GM12874 (cell line): ENCODE data around the gene PDZD2.

Experiments
- TF ChIP-seq, protein P1 (sequence below): IDR thresholded peaks from 2 replicates; pipeline ENCODE4 v1.5.1; 2011; ENCODE audit warnings: low read depth, mild to moderate bottlenecking, control low read depth, low read length, moderate library complexity; ENCODE audit not compliant: insufficient read depth

Gene PDZD2

DNA sequence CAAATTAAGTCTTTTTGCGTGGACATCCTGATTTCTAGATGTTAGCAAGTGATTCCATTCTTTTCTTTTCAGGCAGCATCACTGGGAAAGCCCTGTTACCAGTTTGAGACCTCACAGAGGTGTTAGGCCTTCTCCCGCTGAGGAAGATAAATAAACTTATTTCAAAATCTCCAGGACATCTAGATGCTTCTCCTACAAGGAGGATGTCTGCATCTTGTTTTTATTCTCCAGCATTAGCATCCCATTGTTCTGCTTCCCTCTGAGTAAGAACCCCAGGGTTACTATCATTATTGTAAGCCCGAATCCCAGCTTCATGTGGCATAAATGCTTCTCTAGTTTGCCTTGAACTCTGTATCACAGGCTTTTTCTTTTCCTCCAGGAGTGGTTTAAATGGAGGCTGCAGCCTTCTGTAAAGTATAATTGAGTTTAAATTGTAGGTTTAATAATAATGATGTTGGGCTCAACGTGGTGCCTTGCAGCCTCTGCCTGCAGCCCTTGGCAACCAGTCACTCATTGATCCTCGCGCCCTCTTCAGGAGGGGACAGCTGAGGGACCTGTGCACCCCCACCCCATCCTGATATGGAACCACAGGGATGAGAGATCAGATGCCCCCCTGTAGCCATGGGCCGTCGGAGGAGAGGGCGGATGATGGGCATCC lies 114.9 kb downstream of the PDZD2 start:
- TF ChIP-seq, protein P1, sequence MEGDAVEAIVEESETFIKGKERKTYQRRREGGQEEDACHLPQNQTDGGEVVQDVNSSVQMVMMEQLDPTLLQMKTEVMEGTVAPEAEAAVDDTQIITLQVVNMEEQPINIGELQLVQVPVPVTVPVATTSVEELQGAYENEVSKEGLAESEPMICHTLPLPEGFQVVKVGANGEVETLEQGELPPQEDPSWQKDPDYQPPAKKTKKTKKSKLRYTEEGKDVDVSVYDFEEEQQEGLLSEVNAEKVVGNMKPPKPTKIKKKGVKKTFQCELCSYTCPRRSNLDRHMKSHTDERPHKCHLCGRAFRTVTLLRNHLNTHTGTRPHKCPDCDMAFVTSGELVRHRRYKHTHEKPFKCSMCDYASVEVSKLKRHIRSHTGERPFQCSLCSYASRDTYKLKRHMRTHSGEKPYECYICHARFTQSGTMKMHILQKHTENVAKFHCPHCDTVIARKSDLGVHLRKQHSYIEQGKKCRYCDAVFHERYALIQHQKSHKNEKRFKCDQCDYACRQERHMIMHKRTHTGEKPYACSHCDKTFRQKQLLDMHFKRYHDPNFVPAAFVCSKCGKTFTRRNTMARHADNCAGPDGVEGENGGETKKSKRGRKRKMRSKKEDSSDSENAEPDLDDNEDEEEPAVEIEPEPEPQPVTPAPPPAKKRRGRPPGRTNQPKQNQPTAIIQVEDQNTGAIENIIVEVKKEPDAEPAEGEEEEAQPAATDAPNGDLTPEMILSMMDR, result no peak

DNA sequence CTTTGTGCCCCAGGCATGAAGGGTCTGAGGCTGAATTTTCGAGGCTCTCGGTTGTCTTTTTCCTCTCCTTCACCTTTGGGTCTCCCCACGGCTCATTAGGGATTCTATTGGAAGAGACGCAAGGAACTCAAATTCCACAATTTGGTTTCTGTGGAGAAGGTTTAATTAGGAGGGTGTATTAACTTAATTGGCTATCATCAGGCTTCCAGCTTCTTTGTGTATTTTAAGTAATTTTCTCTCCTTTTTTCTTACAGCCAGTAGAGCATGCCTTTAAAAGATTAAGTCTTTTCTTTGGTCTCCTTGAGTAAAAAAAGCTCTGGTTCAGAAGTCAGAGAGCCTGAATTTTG lies 115.4 kb downstream of the PDZD2 start:
- TF ChIP-seq, protein P1, result no peak

DNA sequence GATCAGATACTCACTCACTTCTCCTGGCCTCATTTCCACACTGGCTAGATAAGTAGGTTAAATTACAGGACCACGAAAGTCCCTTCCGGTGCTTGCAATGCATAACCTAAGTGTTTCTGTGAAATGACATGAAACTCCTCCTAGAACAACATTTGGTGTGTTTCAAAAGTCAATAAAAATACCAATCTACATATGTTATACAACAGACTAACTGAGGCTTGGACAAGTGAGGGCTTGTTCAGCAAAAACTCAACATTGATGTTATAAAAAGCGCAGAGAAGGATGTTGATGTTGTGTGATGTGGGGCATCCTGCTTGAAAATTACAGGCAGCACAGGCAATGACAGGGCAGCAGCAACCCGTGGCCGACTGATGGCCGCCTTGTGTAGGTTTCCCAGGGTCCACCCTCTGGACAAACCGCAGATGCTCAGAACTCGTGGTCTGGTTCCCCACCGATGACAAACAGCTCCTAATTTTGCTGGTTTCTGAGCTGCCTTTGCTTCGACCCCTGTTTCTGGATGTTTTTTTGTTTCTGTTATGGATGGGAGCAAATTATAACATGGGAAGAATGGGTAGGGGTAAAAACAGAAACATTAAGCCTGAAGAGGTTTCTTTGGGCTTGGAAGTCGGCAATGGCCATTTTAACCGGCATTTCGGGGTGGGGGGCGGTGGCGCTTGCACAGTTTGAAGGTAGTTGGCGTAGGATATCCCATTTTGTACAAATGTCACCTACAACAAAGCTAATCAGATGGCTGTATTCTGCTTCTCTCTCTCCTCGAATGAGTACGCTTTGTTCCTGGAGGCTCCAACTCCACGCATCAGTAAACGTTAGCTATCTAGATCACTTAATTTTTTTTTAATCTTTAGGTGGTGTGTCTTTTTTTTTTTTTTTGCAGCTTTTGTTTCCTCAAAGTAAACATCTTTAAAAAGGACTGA lies 116.1 kb downstream of the PDZD2 start:
- TF ChIP-seq, protein P1, result no peak

DNA sequence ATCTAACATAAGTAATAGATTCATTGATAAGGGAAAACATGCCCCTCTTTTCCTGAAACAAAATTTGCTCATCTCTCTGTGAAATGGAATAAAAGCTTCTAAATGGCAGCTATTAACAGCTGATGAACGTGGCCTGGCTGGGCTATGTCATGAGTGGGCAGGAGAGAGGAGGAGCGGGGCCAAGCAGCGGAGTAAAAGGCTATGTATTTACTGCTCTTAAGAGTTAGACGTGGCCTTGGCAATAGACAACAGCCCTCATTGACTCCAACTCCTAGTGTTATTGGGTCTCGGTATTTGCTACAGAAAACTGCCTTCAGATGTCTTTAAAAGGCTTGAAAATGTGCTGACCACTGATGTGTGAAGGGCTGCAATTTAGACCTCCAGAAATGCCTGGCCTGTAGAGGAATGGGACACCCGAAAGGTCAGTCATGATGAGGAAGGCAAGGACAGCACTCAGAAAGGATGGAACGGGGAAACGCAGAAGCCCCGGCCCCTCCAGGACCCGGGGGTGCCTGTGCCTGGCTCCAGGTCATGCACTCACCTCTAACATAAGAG lies 116.8 kb downstream of the PDZD2 start:
- TF ChIP-seq, protein P1, result no peak

DNA sequence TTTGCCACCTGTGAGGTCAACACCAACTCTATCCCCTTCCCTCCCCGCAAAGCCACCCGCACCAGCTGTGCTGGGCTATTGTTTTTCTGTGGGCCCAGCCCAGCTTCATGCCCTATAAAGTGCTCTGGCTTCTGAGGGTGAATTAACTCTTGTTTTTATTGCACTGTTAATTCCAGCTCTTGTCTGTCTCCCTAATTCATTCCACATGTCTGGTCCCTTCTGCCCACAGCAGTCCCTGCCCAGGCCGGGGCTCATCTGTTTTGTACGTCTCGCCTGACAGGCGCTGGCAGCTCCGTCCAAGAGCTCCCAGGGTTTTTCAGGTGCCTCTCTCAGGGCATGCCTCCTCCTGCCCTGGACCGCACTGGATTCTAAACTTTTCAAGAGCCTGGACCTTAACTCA lies 118.9 kb downstream of the PDZD2 start:
- TF ChIP-seq, protein P1, result no peak

DNA sequence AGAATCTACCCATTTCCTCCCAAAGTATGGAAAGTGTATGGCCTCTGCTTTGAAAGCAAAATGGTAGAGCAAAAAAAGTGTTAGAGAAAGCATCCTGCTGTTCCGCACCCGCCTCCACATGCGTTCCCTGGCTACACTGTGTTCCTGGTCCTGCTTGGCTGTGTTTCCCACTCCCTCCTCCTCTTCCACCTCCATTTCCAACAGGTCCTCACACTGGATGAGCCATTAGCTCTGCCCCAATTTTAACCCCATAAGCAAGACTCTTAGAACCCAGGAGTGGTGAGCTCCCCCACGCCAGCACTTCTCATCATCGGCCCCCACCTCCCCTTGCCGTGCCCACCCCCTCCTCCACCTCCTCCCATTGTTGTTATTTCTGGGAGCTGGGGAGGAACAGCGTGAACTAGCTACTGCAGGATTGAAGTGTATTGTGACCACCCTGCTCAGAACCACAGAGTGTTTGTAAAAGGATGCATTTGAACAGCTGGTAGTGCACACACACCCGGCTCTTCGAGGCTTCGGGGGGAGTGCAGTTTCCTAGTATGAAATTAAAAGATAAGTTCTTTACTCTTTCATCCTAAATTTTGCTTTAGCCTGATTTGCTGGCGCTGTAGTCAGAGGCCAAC lies 120.0 kb downstream of the PDZD2 start:
- TF ChIP-seq, protein P1, result no peak

DNA sequence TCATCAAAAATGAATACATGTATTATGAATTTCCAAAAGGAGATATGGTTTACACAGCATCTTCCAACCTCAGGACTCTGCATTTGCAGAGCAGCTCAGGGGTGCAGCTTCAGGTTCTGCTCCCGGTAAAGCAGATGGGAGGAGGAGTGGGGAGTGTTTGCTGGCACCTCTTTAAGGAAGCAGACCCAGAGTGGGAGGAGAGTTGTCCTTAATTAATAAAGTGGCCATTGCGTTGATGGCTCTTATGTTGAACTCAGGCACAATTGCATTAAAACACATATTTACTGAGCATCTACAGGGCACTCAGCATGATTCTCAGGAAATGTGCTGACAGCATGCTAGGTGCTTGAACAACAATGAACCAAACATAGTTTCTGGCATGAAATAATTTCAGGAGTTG lies 121.0 kb downstream of the PDZD2 start:
- TF ChIP-seq, protein P1, result no peak
